Middle frontal gyrus (tissue), 1 donor: Measurements from ENCODE around the gene LINC01488.

Experiments used
- DNase-seq: peaks from one replicate; pipeline ENCODE4 v3.0.0-alpha.2; 2015; ENCODE audit warnings: low spot score; ENCODE audit errors: extremely low spot score

Gene LINC01488

DNA sequence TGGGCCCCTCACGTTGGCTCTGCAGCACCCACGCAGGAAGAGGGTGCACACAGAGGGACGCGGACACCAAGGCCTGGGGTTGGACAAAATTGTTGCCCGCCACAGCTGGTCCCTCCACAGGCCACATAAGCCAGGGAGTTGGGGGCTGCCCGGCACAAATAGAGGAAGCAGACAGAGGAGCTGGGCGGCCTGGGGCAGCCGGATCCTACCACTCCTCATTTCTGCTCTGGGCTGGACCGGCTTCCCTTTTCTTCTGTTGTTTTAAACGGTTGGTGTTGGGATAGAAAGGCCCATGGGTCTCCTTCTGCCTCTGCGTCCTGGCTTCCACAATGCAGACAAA lies 36.4 kb upstream of the LINC01488 start:
- DNase-seq, result no peak

DNA sequence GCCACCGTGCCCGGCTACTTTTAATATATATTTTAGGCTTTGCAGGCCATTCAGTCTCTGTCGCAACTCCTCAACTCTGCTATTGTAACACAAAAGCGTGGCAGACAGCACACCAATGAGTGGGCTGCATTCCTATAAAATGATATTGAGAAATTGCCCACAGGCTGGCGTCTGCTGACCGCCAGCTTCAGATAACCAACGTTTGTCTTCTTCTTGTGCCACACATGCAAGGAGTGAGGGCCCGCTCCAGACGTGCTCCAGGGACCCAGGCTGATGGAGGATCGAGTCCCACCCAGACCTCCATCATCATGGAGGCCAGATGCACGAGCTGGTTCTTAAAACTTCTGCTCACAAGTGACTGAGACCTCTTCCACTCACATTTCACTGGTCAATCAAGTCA lies 35.4 kb upstream of the LINC01488 start:
- no peak for DNase-seq

DNA sequence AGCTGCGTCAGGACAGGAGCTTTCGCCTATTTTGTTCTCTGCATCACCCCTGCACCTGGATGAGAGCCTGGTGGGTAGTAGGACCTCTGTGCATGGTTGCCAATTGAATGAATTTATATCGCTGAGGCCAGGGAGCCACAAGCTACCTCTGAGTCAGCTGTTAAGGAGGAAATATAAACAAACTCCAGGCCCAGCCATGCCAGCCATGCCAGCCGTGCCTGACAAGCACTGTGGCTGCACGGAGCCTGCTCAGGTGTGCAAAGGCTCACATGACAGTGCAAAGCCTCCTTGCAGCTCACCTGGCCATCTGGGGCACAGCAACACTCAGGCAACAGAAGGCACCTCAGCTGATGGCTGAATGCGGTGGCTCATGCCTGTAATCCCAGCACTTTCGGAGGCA lies 33.7 kb upstream of the LINC01488 start:
- DNase-seq, result no peak

DNA sequence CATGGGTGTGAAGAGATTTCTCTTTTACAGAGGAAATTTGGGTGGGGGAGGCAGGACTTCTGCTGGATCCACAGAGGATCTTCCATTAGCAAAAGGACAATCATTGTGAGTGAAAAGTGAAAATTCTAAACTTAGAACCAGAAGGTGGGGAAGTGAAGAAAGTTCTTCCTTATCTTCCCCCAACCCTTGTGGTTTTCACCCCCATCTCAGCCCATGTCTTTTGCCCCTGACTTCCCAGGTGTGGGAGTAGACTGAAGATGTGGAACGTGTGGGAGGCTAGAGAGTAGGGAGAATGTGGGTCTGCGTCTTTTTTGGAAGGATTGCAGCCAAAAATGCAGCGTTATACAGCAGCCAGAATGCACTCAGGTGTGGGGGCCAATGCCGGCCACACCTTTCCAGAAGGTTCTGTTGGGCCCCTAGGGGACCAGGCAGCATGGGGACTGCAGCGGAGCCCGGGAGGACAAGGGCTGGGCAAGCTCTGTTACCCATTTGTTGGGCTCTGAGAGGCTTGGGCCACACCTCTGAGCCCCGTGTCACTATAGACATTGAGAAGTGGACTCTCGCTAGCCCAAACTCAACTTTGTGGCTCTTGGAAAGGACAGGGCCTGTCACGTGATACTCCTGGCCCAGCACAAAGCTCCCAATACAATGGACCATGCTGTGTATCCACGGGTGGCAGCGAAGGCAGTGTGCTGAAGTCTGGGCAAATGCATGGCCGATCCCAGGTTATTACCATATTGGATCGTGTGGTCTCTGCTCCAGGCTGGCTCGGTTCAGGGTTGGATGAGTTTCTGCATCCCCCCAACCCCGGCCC lies 32.8 kb upstream of the LINC01488 start:
- DNase-seq, result no peak

DNA sequence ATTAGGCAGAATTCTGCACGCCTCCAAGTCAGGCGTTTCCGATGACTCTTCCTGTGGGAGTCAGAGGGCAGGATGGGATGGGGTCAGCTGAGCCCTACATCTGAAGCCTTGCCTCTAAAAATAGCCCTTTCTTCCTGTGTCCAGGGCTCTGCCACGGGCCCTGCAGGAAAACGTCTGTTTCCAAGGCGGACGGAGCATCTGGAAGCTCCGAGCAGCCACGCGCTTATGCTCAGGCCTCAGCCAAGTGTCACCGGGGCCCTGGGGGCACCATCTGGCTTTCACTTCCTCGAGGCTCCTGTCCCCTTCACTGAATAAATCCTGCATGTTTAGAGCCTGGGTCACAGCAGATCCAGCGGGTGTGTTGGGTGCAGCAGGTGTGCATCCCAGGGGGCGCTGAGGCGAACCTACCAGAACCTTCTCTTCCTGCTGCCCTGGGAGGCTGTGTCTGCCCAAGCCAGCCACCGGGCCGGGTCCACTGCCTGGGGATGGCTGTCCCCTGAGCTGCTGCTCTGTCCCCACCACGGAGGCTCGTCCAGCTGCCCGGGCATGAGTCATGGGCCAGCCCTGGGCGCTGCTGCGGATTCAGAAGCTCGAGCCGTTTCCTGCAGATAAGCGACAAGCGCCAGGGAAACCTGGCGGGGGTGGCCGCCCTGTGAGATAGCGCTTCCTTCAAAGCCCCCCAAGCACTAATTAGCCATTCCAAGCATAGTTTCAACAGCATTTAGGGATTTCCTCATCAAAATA lies 32.0 kb upstream of the LINC01488 start:
- no peak for DNase-seq

DNA sequence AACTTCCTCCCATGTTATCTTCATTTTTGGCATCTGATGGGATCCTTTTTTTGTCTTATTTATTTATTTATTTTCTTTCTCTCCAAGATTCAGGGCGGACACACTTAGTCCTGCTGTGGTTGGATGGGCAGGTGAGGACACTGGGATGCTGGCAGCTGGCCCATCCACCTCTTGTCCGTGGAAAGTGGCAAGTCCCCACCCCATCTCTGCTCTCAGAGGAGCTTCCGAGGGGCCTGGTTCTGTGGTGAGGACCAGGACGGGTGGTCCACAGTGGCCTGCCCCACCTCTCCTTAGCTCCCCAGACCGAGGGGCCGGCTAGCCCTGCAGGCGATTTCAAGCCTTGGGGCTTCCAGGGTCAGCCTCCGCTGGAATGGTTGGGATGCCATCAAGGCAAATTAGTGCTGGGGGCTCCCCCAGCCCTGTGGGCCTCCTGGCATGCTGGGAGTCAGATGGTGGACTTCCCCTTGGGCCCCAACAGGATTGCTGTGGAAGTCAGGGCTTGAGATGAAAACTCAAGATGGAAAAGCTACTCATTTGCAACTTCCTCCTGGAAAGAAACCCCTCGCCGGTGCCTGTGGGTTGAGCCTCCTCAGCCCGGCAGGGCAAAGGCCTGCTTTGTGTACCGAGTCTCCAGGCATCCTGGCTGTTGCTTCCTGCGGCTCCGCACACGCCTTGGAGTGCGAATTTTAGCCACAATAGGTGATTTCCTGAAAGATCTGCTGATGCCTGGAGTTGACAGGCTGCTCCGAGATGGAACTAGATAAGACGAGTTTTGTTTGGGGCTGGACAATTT lies 31.2 kb upstream of the LINC01488 start:
- DNase-seq, result no peak

DNA sequence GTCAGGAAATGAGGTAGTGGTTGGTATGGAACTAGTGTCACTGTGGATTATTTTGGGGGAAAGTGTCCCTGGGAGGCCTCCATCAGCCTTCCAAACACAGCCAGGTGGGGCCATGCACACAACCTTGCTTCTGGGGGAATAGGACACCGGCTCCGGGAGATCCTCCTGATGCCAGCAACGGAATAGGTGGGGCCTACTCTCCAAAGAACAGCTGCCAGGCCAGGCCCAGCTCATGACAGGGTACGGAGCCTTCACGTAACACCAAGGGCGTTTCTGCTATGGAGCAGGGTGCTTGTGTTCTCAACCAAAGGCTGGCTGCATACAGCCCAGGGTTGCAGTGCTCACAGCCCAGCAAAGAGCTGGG lies 30.6 kb upstream of the LINC01488 start:
- DNase-seq, result no peak

DNA sequence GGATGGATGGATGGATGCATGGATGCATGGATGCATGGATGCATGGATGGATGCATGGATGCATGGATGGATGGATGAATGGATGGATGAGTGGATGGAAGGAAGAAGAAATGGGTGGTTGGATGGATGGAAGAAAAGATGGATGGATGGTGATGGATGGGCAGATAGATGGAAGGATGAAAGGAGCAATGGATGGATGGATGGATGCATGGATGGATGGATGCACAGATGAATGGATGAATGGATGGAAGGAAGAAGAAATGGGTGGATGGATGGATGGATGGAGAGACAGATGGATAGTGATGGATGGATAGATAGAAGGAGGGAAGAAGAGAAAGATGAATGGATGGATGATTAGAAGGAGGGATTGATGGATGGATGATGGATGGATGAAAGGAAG lies 30.2 kb upstream of the LINC01488 start:
- no peak for DNase-seq

DNA sequence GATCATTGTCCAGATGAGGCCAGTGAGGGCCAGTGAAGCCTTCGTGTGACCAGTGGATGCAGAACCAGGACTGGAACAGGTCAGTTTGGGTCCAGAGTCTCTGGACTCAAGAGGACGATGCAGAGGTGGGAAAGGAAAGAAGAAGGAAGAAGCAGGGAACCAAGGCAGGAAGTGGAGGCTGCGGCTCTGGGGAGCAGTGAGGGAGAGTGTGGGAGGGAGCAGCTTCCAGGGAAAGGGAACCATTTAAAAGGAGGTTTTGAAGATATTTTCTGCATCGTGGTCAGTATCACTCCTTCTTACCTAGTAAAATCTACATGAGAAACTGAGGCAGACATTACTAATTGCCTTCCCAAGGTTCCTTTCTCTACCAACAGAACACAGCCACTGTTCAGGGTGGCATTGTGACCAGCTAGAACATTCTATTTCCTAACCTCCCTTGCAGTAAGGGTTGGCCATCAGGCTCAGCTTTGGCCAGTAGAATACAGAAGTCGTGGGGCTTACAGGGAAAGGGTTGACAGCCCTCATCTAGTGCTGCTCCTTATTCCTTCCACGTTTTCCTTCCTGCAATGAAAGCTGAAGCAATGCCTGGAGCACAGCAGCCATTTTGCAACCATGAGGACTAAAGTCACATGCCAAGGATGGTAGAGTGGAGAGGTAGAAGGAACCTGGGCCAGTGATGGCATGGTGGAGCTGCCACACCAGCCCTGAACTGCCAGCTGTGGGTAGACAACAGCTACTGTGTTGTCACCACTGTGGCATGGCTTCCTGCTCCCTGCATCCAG lies 29.1 kb upstream of the LINC01488 start:
- no peak for DNase-seq

DNA sequence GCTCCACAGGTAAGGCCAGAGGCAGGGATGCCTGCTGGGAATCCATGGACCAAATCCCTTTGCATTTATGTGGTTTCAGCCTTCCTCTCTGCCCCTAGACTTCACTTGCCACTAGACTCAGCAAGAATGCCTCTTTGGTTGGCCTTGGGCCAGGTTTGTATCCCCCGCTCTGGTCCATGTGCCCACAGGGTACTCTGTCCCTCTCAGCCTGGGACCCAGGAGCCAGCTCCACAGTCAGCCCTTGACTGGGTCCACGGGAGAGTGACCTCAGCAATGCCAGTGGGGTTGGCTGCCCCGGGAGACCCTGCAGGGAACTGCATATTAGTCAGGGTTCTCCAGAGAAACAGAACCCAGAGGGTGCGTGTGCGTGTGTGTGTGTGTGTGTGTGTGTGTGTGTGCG lies 28.3 kb upstream of the LINC01488 start:
- no peak for DNase-seq

DNA sequence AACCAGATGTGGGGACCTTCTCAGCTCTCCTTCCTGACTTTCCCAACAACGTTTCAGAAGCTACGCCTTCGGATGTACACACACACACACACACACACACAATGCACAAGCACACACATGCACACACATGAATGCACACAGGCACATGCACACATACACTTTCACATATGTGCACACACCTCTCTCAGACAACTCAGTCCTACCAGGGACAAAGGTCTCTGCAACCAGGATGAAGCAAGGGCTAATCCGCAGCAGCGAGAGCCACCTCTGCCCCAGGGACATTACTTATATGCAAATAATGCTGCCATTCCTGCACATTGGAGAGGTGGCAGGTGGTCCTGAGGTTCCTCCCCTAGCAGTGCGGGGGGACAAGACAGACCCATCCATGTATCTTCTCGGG lies 27.4 kb upstream of the LINC01488 start:
- no peak for DNase-seq

DNA sequence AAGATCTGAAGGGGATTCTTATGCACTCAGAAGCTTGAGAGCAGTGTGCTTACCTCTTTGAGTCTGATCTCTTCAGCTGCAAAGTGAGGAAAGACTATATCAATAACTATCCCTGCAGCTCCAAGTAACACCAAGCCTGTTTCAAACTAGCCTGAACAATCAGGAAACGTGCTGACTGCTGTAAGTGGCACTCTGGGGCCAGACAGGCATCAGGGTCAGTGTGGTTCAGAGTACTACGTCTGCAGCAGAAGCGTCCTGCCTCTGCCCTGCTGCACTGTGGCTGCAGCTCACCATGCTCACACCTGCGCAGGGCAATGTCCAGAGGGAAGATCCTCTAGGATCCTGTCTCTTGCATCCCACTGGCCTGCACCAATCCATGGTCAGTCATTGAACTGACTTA lies 25.5 kb upstream of the LINC01488 start:
- DNase-seq, result no peak

DNA sequence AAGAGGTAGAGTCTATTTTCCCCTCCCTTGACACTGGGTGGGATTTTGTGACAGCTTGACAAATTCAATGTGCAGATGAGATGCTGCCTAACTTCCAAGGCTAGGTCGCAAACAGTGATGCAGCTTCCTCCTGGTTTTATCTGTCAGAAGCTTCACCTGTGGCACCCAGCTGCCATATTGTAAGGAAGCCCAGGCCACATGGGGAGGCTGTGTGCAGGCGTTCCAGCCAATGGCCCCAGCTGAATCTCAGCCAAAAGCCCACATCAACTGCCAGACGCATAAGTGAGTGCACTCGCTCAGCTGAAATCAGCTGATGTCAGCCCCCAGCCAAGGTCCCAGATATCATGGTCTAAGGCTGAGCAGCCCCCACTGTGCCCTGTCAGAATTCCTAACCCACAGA lies 24.8 kb upstream of the LINC01488 start:
- DNase-seq, result no peak

DNA sequence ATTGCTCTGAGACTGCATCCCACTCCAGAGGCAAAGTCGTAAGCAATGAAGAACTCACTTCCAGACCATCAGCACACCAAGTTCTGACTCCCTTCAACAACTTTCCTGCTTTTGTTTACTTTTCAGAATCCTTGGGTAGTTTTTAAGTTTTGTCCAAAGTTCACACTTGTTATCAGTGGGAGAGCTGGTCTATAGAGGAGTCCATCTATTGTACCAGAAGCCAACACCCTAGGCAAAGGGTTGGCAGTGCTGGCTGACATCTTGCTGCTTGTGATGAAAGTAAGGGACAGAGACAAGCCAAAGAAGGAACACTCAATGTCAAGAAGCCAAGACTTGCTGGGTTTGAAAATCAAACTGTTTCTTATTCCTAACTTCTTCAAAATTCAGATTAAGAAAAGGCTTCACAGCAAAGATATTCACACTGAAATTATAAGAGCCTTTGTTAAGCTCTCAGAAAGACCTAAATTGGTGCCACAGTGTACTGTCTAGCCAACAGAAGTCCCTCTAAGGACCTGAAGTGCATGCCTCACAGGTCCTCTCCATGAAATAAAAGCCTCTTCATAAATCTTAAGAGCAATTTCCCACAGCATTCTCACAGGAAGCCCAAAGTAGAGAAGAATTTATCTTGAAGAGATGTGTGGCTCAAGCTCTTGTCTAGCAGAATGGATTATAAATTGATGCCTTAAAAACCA lies 21.5 kb upstream of the LINC01488 start:
- DNase-seq, result no peak

DNA sequence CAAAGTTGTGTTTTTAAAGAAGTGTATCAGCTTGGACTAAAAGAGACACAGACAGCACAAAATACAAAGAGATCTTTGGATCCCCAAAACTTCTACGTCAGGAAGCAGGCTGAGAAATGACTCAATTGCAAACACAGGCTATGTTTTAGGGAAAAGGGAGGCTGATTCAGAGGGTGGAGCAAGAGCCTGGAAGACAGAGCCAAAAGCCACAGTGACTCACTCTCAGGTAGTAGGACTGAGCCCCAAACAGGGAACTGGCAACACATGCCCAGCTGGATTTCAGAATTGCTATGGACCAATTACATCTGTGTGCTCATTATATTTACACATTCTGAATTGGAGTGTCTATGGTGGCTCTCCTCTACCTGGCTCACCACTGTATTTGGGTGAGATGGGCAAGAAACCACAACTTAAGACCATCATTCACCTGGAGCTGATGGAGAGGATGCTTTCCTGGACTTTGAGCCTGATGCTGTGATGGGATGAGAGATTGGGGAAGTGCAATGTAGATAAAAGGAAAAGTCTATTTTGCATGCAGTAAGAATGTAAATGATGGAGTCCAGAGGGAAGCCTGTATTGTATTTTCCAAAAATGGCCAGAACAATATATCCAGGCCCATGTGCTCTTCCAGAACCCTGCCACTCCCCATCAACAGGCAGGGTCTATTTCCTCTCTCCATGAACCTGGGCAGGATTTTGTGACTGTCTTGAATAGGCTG lies 20.8 kb upstream of the LINC01488 start:
- DNase-seq, result no peak

DNA sequence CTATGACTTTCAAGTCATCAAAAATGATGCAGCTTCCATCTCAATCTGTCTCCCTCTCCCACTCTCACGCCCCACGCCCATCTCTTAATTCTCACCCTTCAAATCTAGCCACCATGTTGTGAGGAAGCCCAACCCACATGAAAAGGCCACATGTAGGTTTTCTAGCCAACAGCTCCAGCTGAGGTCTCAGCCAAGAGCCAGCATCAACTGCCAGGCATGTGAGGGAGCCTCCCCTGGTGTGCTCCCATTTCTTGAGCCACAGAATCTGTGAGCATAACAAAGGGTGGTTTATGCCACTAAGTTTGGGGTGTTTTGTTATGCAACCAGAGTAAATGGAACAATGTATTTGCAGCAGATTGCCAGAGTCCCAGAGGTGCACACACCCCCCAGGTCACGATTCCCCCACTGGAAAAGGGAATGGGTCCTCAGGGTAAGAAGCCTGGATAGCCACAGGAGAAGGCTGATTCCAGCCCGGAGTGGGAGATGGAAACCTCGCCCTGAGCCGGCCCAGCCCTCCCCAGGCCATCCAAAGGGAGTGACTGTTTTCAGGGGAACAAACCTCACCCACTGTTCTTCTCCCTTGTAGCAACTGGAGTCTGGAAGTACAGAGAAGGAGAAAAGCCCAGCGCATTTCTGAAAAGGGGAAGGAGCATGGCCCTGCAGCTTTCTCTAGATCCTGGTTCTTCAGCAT lies 20.0 kb upstream of the LINC01488 start:
- no peak for DNase-seq

DNA sequence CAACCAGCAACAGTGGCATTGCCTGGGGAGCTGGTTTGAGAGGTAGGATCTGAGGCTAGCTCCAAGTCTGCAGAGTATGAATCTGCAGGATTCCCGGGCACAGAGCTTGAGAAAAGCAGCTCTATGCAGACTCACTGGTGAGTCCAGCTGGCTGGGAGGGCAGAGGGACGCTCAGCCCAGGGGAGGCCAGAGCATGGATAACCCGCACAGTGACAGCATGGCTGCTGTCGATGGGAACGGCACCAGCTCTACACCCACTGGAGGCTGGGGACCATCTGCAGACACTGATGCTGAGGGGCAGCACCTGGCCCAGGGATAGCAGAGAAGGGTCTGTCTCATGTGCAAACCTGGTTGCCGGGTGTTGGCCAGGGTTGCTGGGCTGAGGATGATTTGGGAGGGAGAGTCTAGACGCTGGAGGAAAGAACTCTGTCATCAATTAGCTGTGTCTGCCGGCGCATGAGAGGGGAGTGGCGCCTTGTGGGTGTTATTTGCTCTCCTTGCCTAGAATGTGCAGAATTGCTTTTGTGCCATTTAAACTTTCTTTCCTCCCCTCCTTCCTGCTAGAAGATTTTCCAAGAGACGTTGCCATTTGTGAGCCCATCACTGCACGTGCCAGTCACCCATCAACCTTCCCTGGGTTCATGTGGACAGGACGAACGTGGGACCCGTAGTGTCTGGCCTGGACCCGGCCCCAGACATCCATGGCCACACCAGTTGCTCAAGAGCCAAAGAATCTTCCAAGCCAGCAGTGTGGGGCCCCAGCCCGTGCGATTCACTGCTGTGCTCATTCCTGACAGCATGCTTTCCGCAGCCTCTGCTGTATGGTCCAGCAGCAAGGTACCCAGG lies 19.1 kb upstream of the LINC01488 start:
- DNase-seq, result no peak

DNA sequence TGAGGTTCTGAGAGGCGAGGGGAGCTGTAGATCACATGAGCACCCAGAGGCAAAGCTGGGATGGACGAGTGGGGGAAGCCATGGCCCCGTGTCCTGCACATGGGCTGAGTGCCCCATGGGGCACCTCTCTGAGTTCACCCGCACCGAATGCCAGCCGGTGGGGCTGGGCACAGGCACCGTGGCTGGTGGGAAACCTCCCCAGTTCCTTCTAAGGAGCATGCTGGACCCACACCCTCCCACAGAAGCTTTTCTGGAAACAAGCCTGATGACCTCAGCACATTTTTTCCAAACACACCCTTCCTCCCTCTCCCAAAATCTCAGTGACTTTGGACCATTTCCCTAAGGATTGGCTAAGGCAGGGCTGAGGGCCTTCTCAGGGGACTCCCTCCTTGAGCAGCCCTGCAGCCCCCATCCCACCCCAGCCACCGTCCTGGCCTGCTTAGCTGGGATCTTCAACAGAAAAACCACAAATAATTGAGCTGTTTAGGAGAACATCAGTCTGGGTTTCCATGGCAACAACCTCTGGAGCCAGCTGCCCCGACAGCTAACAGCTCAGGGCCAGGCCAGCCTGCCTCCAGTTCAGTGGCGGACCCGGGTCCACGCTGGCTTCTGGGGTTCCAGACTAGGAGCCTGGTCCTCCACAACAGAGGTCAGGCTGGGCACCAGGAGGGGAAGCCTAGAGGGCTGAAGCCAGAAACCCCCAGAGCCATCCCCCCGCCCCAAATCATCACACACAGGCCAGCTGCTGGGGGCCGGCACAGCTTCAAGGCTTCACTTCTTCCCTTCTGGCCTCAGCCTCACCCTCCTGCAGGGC lies 18.1 kb upstream of the LINC01488 start:
- DNase-seq, result no peak
